ENCODE data around the gene GDNF.
"Not testable (repeated sequence)": the region's sequence is repeated elsewhere in the genome, so short reads cannot be mapped to it uniquely, and the experiment has no call there.

Gene GDNF

GRCh38 chr5:37796435-37796834 is 43.4 kb downstream of the GDNF start:
- not testable (repeated sequence) for H2BK15ac ChIP-seq (ENCODE audit: low read length); H3K79me1 ChIP-seq (ENCODE audit: low read depth, low read length); H2BK12ac ChIP-seq (ENCODE audit: low read length); H3K18ac ChIP-seq (ENCODE audit: low read length); H3K9ac ChIP-seq (ENCODE audit: low read depth, low read length, poor library complexity); H3K9me3 ChIP-seq (replicated peaks in 1 of 2; ENCODE audit: control insufficient read depth in 2 of 2, insufficient read depth in 1 of 2, low read depth in 1 of 2, low read length in 2 of 2); H3K4me3 ChIP-seq (ENCODE audit: low read length in 2 of 2); H3K14ac ChIP-seq (ENCODE audit: low read length); H3K27ac ChIP-seq (replicated peaks; ENCODE audit: low read length); H2BK5ac ChIP-seq (ENCODE audit: low read length); H3K4ac ChIP-seq (ENCODE audit: low read length); H3K27me3 ChIP-seq (ENCODE audit: control insufficient read depth in 3 of 3, insufficient read depth in 3 of 3, low read depth in 1 of 3, low read length in 3 of 3); H4K91ac ChIP-seq (ENCODE audit: low read depth, low read length, poor library complexity); H4K8ac ChIP-seq (ENCODE audit: low read depth, low read length); DNase-seq (ENCODE audit: low spot score); H3K36me3 ChIP-seq (replicated peaks in 1 of 2; ENCODE audit: control insufficient read depth in 2 of 2, insufficient read depth in 2 of 2, low read length in 2 of 2); H2AFZ ChIP-seq (ENCODE audit: low read length); H3K4me1 ChIP-seq (ENCODE audit: control insufficient read depth in 2 of 2, insufficient read depth in 1 of 2, low read depth in 1 of 2, low read length in 2 of 2); H3K23ac ChIP-seq (ENCODE audit: low read depth, low read length, poor library complexity); H2AK5ac ChIP-seq (ENCODE audit: low read depth, low read length); H3K4me2 ChIP-seq (ENCODE audit: insufficient read depth, low read length, poor library complexity, severe bottlenecking); H2BK120ac ChIP-seq (ENCODE audit: low read depth, low read length)
- no CpG with 5 or more reads among the region's 1 CpG for WGBS, 2 donors (ENCODE audit: extremely low coverage in 2 of 2, insufficient read length in 2 of 2, insufficient replicate concordance in 1 of 2)

GRCh38 chr5:37795292-37795691 is 44.5 kb downstream of the GDNF start:
- H3K4ac ChIP-seq (ENCODE audit: low read length); H3K9ac ChIP-seq (ENCODE audit: low read depth, low read length, poor library complexity); H3K27ac ChIP-seq (replicated peaks; ENCODE audit: low read length); H3K4me1 ChIP-seq (ENCODE audit: control insufficient read depth in 2 of 2, insufficient read depth in 1 of 2, low read depth in 1 of 2, low read length in 2 of 2); H3K23ac ChIP-seq (ENCODE audit: low read depth, low read length, poor library complexity); H2BK5ac ChIP-seq (ENCODE audit: low read length); H2AK5ac ChIP-seq (ENCODE audit: low read depth, low read length); H3K18ac ChIP-seq (ENCODE audit: low read length); H2BK12ac ChIP-seq (ENCODE audit: low read length); H3K14ac ChIP-seq (ENCODE audit: low read length); H2BK120ac ChIP-seq (ENCODE audit: low read depth, low read length); H3K79me1 ChIP-seq (ENCODE audit: low read depth, low read length); DNase-seq (ENCODE audit: low spot score); H3K9me3 ChIP-seq (replicated peaks in 1 of 2; ENCODE audit: control insufficient read depth in 2 of 2, insufficient read depth in 1 of 2, low read depth in 1 of 2, low read length in 2 of 2); H3K4me2 ChIP-seq (ENCODE audit: insufficient read depth, low read length, poor library complexity, severe bottlenecking); H2BK15ac ChIP-seq (ENCODE audit: low read length); H3K36me3 ChIP-seq (replicated peaks in 1 of 2; ENCODE audit: control insufficient read depth in 2 of 2, insufficient read depth in 2 of 2, low read length in 2 of 2); H4K91ac ChIP-seq (ENCODE audit: low read depth, low read length, poor library complexity); H2AFZ ChIP-seq (ENCODE audit: low read length); H3K27me3 ChIP-seq (ENCODE audit: control insufficient read depth in 3 of 3, insufficient read depth in 3 of 3, low read depth in 1 of 3, low read length in 3 of 3); H4K8ac ChIP-seq (ENCODE audit: low read depth, low read length); H3K4me3 ChIP-seq (ENCODE audit: low read length in 2 of 2): not testable (repeated sequence)
- WGBS, 2 donors (ENCODE audit: extremely low coverage in 2 of 2, insufficient read length in 2 of 2, insufficient replicate concordance in 1 of 2), result no CpG with 5 or more reads among the region's 2 CpGs

- Histone ChIP-seq H3K27me3 (ENCODE audit: control insufficient read depth in 3 of 3, insufficient read depth in 3 of 3, low read depth in 1 of 3, low read length in 3 of 3) (no peaks in the 10 kb centered on the region), H3K18ac (ENCODE audit: low read length) (no peak overlapping the region), H4K8ac (ENCODE audit: low read depth, low read length) (no peak overlapping the region), H3K27ac (replicated peaks; ENCODE audit: low read length) (no peak overlapping the region), H2BK12ac (ENCODE audit: low read length) (no peak overlapping the region), H3K9me3 (replicated peaks in 1 of 2; ENCODE audit: control insufficient read depth in 2 of 2, insufficient read depth in 1 of 2, low read depth in 1 of 2, low read length in 2 of 2) (peaks cover 0 to 3% of the 10 kb centered on the region in 2 donors), H2BK15ac (ENCODE audit: low read length) (no peak overlapping the region), H2BK5ac (ENCODE audit: low read length) (no peak overlapping the region), H3K4ac (ENCODE audit: low read length) (no peak overlapping the region), H2AFZ (ENCODE audit: low read length) (no peak overlapping the region), H4K91ac (ENCODE audit: low read depth, low read length, poor library complexity) (no peak overlapping the region), H3K79me1 (ENCODE audit: low read depth, low read length) (no peaks in the 10 kb centered on the region), H3K36me3 (replicated peaks in 1 of 2; ENCODE audit: control insufficient read depth in 2 of 2, insufficient read depth in 2 of 2, low read length in 2 of 2) (no peaks in the 10 kb centered on the region), H3K4me1 (ENCODE audit: control insufficient read depth in 2 of 2, insufficient read depth in 1 of 2, low read depth in 1 of 2, low read length in 2 of 2) (peaks cover 0 to 2% of the 10 kb centered on the region in 2 donors), H3K4me2 (ENCODE audit: insufficient read depth, low read length, poor library complexity, severe bottlenecking) (no peak overlapping the region), H2AK5ac (ENCODE audit: low read depth, low read length) (no peak overlapping the region), H2BK120ac (ENCODE audit: low read depth, low read length) (no peak overlapping the region), H3K23ac (ENCODE audit: low read depth, low read length, poor library complexity) (no peak overlapping the region), H3K4me3 (ENCODE audit: low read length in 2 of 2) (no peak overlapping the region), H3K9ac (ENCODE audit: low read depth, low read length, poor library complexity) (no peak overlapping the region), H3K14ac (ENCODE audit: low read length) (no peak overlapping the region)
- no CpG with 5 or more reads among the region's 2 CpGs for whole genome bisulfite sequencing, 2 donors (ENCODE audit: extremely low coverage in 2 of 2, insufficient read length in 2 of 2, insufficient replicate concordance in 1 of 2)
- DNase-seq (ENCODE audit: low spot score), result no peak
These were observed 46.7 kb downstream of the GDNF start for GRCh38 chr5:37792975-37793631.

GRCh38 chr5:37791321-37791720 is 48.5 kb downstream of the GDNF start:
- Histone ChIP-seq H3K4me3 (ENCODE audit: low read length in 2 of 2) (no peak overlapping the region), H2BK120ac (ENCODE audit: low read depth, low read length) (no peak overlapping the region), H3K4me1 (ENCODE audit: control insufficient read depth in 2 of 2, insufficient read depth in 1 of 2, low read depth in 1 of 2, low read length in 2 of 2) (peaks cover 0 to 2% of the 10 kb centered on the region in 2 donors), H4K91ac (ENCODE audit: low read depth, low read length, poor library complexity) (no peak overlapping the region), H3K14ac (ENCODE audit: low read length) (no peak overlapping the region), H3K4ac (ENCODE audit: low read length) (no peak overlapping the region), H3K9me3 (replicated peaks in 1 of 2; ENCODE audit: control insufficient read depth in 2 of 2, insufficient read depth in 1 of 2, low read depth in 1 of 2, low read length in 2 of 2) (peaks cover 0 to 3% of the 10 kb centered on the region in 2 donors), H2BK12ac (ENCODE audit: low read length) (no peak overlapping the region), H3K9ac (ENCODE audit: low read depth, low read length, poor library complexity) (no peak overlapping the region), H2BK5ac (ENCODE audit: low read length) (no peak overlapping the region), H3K36me3 (replicated peaks in 1 of 2; ENCODE audit: control insufficient read depth in 2 of 2, insufficient read depth in 2 of 2, low read length in 2 of 2) (no peaks in the 10 kb centered on the region), H2BK15ac (ENCODE audit: low read length) (no peak overlapping the region), H3K27me3 (ENCODE audit: control insufficient read depth in 3 of 3, insufficient read depth in 3 of 3, low read depth in 1 of 3, low read length in 3 of 3) (no peaks in the 10 kb centered on the region), H3K79me1 (ENCODE audit: low read depth, low read length) (no peaks in the 10 kb centered on the region), H3K18ac (ENCODE audit: low read length) (no peak overlapping the region), H4K8ac (ENCODE audit: low read depth, low read length) (no peak overlapping the region), H3K23ac (ENCODE audit: low read depth, low read length, poor library complexity) (no peak overlapping the region), H3K4me2 (ENCODE audit: insufficient read depth, low read length, poor library complexity, severe bottlenecking) (no peak overlapping the region), H3K27ac (replicated peaks; ENCODE audit: low read length) (no peak overlapping the region), H2AFZ (ENCODE audit: low read length) (no peak overlapping the region), H2AK5ac (ENCODE audit: low read depth, low read length) (no peak overlapping the region)
- DNase-seq (ENCODE audit: low spot score), result no peak
- no CpG with 5 or more reads among the region's 2 CpGs for WGBS, 2 donors (ENCODE audit: extremely low coverage in 2 of 2, insufficient read length in 2 of 2, insufficient replicate concordance in 1 of 2)
